HG02571 (cell line): ENCODE data around the gene FRMD4A.
"Not testable (repeated sequence)": the region's sequence is repeated elsewhere in the genome, so short reads cannot be mapped to it uniquely, and the experiment has no call there.

Source experiments
- ATAC-seq: cut with Tn5 transposase; IDR thresholded peaks from one replicate; pipeline ENCODE4 v1.9.1; 2021; ENCODE audit warnings: mild to moderate bottlenecking, moderate library complexity; ENCODE audit not compliant: unreplicated experiment

The FRMD4A gene

DNA sequence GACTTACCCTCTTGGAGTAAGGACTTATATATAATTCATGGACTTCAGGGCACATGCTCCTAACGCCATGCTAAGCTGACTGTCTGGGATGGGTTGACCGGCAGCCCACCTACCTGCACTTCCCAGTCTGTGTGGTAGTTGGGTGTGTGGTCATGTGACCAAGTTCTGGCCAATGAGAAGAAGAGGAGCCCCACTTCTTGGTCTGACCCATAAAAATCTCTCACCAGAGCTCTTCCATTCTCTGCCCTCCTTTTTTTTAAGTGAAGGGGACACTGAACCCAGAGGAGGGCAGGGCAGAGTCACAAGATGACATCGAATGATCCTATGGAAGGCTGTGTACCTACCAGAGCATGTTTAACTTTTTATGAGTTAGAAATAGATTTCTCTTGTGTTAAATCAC is 370.1 kb downstream of the FRMD4A start:
- ATAC-seq, result no peak

- no peak for ATAC-seq
Observed at GRCh38 chr10:13959443-13960359, 371.0 kb downstream of the FRMD4A start.

DNA sequence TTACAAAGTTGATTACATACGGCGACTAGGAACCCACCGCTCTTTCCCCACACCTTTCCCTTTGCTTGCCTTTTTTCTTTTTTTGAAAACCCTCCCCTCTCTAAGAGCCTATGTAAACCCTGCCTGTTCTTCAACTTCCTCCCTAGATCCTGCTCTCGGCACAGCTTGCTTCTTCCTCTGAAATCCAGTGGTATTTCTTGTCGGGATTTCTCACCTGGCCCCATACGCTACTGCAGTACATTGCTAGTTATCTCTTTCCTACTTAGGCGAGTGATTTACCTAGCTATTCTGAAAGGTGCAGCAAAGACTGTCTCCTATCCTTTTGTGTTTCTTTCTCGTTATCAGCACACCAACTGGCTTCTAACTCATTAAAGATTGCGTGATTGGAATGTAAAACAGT is 372.9 kb downstream of the FRMD4A start:
- no peak for ATAC-seq

GRCh38 chr10:13956826-13957225 is 373.9 kb downstream of the FRMD4A start:
- no peak for ATAC-seq

GRCh38 chr10:13955409-13956068 is 375.2 kb downstream of the FRMD4A start:
- ATAC-seq, result no peak

DNA sequence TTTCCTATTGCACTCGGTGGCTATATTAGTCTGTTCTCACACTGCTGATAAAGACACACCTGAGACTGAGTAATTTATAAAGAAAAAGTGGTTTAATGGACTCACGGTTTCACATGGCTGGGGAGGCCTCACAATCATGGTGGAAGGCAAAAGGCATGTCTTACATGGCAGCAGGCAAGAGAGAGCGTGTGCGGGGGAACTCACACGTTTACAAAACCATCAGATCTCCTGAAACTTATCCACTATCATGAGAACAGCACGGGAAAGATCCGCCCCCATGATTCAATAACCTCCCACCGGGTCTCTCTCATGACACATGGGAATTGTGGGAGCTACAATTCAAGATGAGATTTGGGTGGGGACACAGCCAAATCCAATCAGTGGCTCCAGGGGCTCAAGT is 376.5 kb downstream of the FRMD4A start:
- not testable (repeated sequence) for ATAC-seq

- ATAC-seq, result no peak
Observed at GRCh38 chr10:13953371-13953770, 377.4 kb downstream of the FRMD4A start.

GRCh38 chr10:13950543-13950939 is 380.2 kb downstream of the FRMD4A start:
- no peak for ATAC-seq

GRCh38 chr10:13949844-13950542 is 380.7 kb downstream of the FRMD4A start:
- ATAC-seq, result no peak

DNA sequence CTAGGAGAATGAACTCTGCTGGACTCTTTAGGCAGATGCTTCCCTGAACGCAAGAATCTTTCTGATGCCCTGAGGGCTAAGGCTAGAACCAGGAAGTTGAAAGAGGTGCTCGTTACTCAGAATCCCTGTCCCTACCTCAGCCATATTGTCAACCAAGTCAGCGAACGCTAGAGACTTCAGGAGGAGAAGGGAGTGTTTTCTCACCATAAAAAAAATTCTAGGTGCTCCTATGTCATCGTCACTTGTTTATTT is 384.6 kb downstream of the FRMD4A start:
- no peak for ATAC-seq

GRCh38 chr10:13945390-13946208 is 385.1 kb downstream of the FRMD4A start:
- no peak for ATAC-seq

DNA sequence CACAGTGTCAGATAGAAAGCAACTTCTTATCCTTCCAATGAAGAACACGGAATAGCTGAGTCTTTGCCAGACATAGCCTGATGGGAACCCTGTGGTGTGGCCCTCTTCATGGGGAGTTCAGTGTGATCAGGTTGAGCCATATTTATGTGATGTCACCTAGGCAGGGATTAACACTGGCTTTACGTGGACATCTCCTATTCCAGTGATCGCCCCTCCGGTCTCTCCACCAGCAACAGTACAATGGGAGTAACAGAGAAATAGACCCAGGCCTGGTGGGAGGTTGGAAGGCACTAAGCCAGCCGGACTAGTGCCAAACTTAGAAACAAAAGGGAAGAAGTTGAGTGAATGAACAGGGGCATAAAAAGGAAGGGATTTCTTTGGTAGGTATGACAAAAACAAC is 385.9 kb downstream of the FRMD4A start:
- ATAC-seq, result no peak

- no peak for ATAC-seq
Observed at GRCh38 chr10:13943735-13944398, 386.9 kb downstream of the FRMD4A start.

- ATAC-seq, result no peak
Observed at GRCh38 chr10:13942035-13942434, 388.7 kb downstream of the FRMD4A start.

GRCh38 chr10:13939391-13939790 is 391.3 kb downstream of the FRMD4A start:
- ATAC-seq, result no peak

GRCh38 chr10:13938950-13939349 is 391.8 kb downstream of the FRMD4A start:
- ATAC-seq, result no peak

GRCh38 chr10:13936826-13937225 is 393.9 kb downstream of the FRMD4A start:
- ATAC-seq, result no peak

GRCh38 chr10:13930120-13930519 is 400.6 kb downstream of the FRMD4A start:
- ATAC-seq, result no peak

GRCh38 chr10:13928451-13928850 is 402.3 kb downstream of the FRMD4A start:
- ATAC-seq, result no peak

GRCh38 chr10:13925971-13926780 is 404.5 kb downstream of the FRMD4A start:
- ATAC-seq, result no peak
